CMK (cell line): ENCODE results near the gene SOX14.

Experiments
- DNase-seq: peaks from one replicate; pipeline ENCODE4 v3.0.0-alpha.2; 2010; ENCODE audit warnings: low read depth

The SOX14 gene

DNA sequence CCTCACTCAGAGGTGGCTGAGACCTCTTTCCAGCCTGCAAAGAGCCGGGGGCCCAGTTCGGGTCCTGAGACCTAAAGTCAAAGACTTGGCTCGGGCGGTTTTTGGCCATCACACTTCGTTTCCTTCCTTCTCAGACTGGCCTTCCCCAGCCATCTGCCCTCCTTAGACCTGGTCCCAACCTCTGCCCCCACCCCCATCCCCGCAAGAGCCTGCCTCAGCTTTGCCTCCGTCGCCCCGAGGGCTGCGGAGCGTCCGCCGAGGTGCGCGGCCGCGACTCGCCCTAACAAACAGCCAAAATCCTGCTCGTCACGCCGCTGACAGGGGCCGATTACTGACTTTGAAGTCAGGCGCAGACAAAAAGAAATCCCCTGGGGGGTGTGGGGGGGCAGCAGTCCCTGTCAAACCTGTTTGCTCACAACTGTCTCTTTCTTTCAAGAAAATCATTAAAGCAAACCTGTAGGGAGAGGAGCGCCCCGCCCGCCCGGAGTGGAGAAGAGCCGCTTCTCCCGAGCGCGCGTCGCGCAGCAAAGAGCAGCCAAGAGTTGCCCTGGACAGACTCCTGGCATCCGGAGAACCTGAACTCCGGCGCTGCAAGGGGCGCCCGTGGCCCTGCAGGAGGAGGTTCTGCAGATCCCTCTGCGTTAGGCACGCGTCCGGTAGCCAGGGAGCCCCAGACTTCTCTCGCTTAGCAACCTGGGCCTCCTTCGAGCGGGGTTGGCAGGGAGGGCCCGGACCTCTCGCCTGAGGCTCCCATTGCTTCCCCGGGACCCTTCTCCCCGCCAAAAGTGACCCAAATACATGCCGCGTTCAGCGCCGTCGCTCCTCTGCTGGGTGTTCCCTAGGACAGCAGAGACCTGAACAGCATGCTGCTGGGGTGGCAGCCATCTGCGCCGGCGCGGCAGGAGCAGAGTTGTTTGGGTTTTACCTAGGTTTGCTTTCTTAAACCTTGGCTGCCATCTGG, 4.5 kb downstream of the SOX14 start:
- DNase-seq, result no peak

DNA sequence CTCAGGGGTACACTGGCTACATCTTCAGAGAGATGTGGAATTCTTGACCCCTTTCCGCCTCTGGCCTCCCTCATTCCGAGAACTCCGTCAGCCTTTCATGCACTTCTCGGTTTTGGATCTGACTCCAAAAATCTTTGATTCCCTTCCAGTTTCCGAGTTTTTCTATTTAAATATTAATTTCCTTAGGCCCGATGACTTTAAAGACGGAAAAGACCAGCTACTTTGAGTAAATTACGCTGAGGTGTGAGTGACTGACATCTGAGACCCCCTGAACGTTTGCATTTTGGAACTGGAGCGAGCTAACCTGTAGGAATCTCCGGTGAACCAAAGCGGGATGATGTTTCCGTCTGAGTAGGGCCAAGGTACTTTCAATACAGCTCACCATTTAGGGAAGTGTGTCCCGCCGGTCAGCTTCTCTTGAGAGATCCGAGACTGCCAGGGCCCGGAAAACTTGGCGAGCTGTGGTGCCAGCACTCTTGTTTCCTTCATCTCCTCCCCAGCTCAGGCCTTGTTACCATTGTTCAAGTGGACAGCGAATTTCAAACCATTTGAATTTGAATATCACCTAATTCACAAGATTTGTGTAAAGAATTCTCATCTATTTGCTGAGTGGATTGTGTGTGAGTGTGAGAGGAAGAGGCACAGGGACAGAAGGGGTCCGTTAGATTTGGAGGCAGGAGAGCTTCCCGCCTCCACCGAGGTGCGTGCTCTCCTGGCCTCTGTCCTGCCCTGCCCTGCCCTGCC, 5.4 kb downstream of the SOX14 start:
- DNase-seq, result no peak

DNA sequence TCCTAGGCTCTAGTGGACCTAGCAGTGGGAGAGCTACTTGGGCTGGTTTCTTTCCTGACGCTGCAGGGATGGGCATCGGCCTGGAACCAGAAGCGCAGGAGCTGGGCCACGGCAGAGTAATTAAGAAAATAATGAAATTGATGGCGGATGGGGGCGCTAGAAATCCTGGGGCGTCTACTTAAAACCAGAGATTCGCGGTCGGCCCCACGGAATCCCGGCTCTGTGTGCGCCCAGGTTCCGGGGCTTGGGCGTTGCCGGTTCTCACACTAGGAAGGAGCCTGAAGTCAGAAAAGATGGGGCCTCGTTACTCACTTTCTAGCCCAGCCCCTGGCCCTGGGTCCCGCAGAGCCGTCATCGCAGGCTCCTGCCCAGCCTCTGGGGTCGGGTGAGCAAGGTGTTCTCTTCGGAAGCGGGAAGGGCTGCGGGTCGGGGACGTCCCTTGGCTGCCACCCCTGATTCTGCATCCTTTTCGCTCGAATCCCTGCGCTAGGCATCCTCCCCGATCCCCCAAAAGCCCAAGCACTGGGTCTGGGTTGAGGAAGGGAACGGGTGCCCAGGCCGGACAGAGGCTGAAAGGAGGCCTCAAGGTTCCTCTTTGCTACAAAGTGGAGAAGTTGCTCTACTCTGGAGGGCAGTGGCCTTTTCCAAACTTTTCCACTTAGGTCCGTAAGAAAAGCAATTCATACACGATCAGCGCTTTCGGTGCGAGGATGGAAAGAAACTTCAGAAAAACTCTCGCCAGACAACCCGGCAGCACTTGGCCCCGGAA, 6.1 kb downstream of the SOX14 start:
- DNase-seq, result no peak

DNA sequence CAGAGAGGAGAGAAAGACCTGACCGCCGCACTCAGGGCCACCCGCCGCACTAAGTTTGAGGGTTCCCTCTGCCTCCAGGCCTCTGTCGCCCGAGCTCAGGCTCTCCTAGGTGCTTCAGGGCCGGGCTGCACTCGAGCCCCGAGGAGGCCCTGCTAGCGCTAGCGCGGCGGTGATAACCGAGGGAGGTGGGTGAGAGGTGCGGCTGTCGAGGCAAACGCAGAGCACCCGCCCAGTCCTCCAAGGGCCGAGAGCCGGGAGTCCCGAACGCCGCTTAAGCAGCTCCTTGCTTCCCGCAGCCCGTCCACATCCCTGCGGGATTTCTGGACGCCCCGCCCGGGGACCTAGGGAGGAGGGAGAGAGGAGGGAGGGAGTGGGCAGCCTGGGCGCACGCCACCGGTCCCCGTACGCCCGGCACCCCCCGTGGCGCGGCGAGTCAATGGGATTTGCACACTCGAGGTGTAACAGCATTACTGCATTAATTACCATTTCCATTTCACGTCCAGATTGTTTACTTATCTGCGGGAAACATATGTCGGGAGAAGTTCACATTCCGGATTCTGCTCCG, 6.8 kb downstream of the SOX14 start:
- no peak for DNase-seq

DNA sequence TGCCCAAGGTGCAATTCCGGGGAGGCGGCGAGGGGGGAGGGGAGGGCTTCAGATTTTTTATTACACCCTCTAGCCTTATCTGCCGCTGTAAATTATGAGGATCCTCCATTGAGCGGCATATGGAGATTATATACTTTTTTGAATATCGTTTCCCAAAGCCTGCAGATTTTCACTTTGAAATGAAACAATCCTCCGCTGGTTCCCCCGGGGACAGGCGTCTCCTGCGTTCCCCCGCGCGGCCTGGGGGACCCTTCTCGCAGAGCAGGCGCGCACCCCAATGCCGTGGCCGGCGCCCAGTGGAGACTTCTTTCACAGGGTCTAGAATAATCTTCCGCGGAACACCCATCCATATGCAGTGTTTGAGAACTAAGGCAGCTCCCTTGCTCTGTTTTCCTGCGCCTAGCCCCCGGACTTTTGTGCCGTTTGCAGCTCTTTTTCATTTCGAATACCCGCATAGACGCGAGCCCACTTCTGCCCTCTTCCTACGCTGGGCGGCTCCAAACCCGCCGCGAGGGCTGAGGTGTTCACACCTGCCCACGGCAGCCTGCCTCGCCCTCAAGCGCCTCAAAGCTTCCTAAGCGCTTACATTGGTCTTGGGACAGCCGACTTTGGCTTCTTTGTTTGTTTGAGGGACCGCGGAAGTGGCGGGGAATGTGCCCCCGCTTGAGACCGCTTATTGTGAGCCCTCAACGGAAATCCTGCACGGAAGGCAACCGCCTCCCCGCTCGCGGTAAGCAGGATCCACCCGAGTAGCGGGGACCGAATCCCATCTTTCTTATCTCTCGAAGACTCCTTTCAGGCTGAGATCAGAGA, 7.5 kb downstream of the SOX14 start:
- DNase-seq, result no peak

DNA sequence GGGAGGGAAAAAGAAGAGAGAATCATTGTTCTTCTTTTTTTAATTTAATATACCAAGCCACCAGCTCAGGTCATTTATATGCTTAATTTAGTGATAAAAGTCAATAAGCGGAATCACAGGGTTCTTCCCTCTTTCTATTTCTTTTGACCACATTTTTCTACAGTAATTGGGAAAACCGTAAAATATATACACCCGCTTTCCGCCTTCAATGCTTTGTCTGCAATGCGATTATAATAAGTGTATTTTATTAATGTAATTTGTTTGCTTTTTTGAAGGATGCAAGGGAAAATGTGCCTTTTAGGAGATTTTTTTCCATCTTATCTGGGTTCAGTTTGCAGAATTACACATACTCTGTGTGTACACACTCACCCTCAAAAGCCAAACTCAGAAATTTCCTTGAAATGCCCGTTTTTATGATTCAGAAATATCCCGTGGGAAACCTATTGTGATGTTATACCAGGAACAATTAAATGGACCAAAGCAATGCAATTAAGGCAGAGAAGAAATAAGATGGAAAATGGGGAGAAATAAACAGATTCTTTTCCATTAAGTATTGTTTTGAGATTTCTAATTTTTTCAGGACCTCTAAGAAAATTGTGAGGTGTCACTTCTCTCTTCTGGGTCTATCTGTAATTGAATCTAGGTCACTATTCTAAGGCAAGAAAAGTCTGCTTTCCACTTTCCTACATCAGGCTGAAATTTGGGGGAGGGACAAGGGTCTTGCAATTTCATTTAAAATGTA, 8.3 kb downstream of the SOX14 start:
- no peak for DNase-seq

DNA sequence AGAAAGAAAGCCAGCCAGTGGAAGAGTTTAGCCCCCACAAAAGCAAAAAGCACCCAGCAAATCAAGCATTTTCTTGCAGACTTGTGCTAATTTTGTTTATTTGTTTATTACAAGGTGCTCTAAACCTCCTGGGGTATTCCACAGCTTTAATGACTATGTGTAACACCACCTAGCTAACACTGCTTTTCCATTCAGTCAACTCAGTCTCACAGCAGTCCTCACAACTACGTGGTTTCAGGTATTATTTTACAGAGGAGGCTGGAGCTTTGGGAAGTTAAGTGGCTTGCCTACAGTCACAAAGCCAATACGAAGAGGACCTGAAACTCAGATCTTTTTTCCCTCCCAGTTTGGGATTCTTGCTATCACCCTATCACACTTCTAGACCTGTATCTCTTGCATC, 14.8 kb downstream of the SOX14 start:
- no peak for DNase-seq

DNA sequence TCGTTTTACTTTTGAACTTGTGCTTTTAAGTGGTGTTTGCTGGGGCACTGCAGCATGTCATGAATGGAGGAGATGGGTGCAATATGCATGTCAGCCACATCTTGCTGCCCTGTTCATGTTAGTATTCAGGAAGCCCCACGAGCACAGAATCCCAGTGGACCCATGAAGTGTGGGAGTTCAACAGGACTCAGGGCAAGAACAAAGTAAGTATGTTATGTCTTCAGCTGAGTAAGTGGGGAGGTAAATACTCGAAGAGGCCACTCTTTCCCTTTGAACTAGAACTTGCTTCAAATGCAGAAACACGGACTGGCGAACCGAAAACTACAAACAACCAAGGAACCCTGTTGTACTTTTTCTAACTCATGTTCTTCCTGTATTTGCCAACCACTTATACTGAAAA, 23.4 kb downstream of the SOX14 start:
- no peak for DNase-seq

DNA sequence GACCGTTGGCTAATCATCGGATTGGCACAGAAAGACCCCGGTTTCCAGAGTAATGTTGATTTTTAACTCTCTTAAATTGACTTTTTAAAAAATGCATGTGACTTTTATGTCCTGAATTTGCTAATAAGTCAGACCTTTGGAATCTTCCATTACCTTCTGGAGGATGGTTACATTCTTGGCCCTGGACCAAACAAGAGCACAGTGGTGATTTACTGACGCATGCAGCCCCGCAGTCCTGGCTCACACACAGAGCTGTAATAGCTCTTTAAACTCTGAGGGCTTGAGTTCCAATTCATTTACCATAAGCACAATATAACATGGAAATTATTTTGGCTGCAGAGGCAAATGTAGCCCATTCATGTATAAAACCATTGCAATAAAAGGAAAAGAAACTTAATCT, 25.1 kb downstream of the SOX14 start:
- no peak for DNase-seq

DNA sequence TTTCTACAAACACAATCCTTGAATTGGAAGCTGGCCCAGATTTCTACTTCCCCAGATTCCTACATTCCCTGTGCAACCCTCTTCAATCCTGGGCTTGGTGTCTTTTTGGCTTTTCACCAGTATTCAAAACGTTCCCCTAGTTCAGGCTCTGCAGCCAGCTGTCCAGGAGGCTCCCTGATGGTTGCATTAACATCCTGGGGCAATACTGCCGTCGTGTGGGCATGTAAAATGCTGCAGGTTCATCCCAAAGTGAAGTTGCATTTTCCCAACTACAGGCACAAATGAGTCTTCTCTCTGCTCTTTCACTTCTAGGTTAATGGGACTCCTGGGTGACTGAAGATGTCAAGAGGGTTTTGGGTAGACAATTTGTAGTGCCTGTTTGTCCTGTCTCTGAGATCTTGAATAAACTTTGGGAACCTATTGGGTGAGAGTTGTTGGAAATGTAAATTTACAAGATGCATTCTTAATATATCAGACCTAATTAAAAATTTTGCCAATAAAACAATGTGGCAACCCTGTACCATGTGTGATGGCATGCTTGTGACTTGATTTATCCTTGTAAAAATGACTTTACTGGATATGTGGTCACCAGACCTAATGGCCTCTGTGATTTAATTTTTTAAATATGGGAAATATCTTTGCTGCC, 28.6 kb downstream of the SOX14 start:
- no peak for DNase-seq

DNA sequence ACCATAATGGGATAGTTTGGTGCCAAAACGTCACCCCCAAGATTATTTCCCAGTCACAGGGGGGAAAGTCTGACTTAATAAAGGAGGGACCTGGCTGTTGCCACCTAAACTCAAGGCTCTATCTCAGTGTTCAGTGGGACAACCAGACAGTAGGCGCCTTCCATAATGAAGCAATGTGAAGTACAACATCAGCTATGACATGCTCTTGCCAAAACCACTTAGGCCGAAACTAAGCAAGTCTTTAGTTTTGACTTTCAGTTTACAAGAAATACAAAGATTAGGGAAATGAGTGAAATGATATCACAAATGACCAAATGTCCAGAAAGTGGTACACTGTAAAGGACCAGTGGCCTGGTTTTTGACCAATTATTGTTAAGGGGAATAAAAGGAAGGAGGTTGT, 32.9 kb downstream of the SOX14 start:
- DNase-seq, result no peak

DNA sequence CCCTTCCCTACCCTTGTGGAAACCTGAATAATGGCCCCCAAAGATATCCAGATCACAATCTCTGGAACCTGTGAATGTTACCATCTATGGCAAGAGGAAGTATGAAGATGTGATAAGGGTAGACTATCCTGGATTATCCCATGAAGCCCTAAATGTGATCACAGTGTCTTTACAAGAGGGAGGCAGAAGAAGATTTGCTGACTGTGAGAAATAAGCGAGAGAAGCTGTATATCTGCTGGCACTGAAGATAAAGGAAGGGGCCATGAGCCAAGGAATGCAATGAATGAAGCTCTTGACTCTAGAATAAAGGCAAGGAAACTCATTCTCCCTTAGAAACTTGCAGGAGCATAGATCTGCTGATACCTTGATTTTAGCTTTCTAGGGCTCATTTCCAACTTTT, 39.1 kb downstream of the SOX14 start:
- no peak for DNase-seq

DNA sequence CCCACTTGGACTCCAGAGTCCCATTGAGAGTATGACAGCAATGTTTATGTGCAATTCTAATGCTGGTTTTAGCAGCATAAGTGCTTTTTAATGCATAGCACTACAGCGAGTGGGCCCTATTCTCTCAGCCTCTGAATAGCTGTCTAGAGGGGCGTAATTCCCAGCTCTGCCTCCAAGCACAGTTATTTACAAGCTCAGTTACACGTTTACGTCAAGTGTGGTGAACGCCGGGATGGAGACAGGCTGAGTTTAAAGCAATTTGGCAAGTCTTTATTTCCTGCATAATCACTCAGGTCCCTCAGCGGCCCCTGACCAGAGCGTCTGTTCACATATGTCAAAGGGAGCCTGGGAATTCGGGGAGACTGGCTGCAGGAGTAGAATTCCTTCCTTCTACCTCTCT, 43.9 kb downstream of the SOX14 start:
- DNase-seq, result no peak

DNA sequence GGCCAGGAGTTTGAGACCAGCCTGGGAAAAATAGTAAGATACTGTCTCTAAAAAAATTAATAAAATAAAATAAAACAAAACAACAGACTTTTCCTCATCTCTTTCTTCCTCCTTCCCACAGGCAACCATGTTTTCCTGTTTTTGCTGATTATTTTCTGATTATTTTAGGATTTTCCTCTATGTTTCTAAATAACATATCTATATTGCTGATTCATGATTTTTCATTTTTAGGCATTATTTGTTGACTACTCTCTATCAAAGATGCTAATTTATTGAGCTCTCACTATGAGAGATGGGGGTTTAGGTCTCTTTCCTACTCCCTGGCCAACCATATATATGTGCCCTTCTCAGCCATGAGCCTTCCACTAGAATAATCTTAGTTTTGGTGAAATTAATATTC, 45.4 kb downstream of the SOX14 start:
- no peak for DNase-seq

DNA sequence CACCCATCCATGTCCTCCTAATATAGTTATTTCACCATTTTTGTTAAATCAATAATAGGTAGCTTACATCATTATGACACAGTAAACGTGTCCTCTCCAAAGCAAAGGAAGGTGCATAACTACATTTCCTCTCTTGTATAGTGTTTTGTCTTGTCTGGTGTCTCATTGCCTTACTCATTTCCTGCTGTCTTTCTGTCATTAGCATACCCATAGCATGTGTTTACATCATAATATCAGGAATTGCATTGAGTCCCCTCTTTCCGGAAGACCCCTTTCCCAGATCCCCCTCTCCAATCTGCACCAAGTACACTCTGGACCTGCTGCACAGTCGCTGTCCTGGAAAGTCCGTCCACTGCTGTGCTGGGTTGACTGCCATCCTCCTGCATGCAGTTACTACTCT, 47.9 kb downstream of the SOX14 start:
- DNase-seq, result no peak

DNA sequence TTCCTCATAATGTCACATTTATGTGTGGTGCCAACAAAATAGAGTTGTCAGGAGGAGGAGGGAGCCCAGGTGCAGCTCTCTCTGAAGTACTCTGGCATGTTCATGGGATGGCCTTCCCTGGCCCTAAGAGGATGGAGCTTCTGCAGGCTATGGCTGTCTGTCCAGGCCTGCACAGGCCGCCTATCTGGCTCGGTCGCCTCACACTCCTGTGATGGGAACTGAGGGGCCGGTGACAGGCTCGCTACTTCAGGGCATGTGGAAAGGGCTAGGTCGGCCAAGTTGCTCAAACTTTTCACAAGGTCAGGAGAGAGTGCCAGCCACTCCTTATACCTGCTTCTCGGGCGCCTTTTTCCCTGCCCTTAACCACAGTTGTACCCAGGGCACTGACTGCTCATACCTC, 51.1 kb downstream of the SOX14 start:
- DNase-seq, result no peak
